ENCODE measurements around the gene ADAMTS2.

DNA sequence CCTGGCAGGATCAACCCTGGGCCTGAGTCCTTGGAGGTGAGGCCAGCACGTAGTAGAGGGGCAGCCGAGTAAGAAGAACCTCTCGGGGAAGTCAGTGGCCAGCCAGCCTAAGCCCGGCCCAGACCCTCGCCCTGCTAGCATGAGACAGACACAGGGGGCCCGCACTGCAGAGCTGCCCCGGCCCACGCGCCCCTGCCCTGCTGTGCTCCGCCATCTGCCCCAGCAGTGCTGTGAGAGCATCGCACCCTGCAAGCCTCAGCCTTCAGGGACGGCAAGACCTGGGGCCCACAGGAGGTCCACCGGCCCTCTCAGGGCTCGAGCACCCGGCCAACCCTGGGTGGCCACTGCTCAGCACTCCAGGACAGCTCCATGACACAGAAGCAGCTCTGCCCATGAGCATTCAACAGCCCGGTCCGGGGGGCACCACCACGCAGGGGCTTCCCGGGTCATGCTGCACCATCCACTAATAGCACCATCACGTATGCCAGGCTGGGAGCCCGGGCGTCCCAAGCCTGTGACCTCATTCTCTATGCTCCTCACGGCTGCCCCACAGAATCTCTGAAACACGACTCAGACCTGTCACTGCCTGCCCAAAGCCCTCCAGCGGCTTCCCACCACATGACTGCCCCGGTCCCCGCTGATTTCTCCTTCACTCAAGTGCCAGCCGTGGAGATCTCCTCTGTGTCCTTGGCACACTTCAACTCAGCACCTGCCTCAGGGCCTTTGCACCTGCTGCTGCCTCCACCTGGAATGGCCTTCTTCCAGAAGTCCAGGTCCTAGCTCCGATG lies 38.1 kb downstream of the ADAMTS2 start:
- TF ChIP-seq, protein P1, sequence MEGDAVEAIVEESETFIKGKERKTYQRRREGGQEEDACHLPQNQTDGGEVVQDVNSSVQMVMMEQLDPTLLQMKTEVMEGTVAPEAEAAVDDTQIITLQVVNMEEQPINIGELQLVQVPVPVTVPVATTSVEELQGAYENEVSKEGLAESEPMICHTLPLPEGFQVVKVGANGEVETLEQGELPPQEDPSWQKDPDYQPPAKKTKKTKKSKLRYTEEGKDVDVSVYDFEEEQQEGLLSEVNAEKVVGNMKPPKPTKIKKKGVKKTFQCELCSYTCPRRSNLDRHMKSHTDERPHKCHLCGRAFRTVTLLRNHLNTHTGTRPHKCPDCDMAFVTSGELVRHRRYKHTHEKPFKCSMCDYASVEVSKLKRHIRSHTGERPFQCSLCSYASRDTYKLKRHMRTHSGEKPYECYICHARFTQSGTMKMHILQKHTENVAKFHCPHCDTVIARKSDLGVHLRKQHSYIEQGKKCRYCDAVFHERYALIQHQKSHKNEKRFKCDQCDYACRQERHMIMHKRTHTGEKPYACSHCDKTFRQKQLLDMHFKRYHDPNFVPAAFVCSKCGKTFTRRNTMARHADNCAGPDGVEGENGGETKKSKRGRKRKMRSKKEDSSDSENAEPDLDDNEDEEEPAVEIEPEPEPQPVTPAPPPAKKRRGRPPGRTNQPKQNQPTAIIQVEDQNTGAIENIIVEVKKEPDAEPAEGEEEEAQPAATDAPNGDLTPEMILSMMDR (IDR thresholded peaks at IDR 0.05; ENCODE audit: low read length): no peak
- no peak for TF ChIP-seq EZH2 (IDR thresholded peaks at IDR 0.05; ENCODE audit: borderline replicate concordance, low read length)

Data from OCI-LY1 (cell line).